Mammary epithelial cell (primary cell): Measurements from ENCODE around the gene KIF17.

Experiments
- EZH2 ChIP-seq: IDR thresholded peaks from 2 replicates; pipeline ENCODE4 v1.6.1; 2012; ENCODE audit warnings: low read length, inconsistent platforms, borderline replicate concordance
- TF ChIP-seq, protein P1 (sequence below), 2 donors: IDR thresholded peaks in 1 of 2; conservative IDR thresholded peaks in 1 of 2; 2 replicates each; pipeline ENCODE4 v1.5.1; 2011 to 2012; ENCODE audit warnings: inconsistent platforms in 2 of 2, low read length in 2 of 2, mild to moderate bottlenecking in 2 of 2, control low read depth in 1 of 2, low read depth in 1 of 2; ENCODE audit not compliant: insufficient read depth in 1 of 2; ENCODE audit errors: extremely low read depth in 1 of 2

DNA sequence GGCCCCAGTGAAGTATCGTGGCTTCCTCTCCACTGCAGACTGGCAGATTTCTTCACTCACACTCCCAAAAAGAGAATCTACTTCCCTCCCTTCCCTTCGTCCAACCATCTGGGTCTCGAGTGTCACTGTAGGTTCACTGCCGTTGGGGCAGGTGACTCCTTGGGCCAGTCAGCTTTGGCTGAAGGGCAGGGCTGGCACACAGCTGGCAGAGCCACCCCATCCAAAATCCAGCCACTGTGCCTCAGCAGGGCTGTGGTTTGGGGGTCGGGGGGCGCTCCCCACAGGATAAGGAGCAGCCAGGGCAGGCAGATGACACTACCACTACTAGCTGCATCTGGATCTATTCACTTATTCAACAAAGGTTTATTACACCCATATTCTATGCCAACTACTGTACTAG is 74.7 kb downstream of the KIF17 start:
- TF ChIP-seq, protein P1, sequence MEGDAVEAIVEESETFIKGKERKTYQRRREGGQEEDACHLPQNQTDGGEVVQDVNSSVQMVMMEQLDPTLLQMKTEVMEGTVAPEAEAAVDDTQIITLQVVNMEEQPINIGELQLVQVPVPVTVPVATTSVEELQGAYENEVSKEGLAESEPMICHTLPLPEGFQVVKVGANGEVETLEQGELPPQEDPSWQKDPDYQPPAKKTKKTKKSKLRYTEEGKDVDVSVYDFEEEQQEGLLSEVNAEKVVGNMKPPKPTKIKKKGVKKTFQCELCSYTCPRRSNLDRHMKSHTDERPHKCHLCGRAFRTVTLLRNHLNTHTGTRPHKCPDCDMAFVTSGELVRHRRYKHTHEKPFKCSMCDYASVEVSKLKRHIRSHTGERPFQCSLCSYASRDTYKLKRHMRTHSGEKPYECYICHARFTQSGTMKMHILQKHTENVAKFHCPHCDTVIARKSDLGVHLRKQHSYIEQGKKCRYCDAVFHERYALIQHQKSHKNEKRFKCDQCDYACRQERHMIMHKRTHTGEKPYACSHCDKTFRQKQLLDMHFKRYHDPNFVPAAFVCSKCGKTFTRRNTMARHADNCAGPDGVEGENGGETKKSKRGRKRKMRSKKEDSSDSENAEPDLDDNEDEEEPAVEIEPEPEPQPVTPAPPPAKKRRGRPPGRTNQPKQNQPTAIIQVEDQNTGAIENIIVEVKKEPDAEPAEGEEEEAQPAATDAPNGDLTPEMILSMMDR (conservative IDR thresholded peaks at IDR 0.05 in 1 of 2, IDR thresholded peaks at IDR 0.05 in 1 of 2; ENCODE audit: extremely low read depth in 1 of 2, insufficient read depth in 1 of 2, low read depth in 1 of 2, low read length in 2 of 2): no peak
- TF ChIP-seq EZH2: no peak
